A673 (cell line): ENCODE results near the gene GCNT1. TPM values are rescaled to one million over a fixed set of nuclear protein-coding genes. Genes with fewer than 3 reads are reported as not detected.
A peak's percentile ranks its signal among the peaks of the same experiment; 100 is the strongest.

ENCODE experiments used
- BruUV-seq: library from RNA; stranded (reverse); fragments of 400-500 nt; replicated peaks from 2 replicates; lab custom pipeline; 2021; lab: Mats Ljungman, UMichigan
- CTCF ChIA-PET: fragments of 300-600 bp; sonication (Branson Sonifier 250); formaldehyde crosslinking; loops from one replicate; lab custom pipeline; 2022; ENCODE audit warnings: antibody characterized with exemption; lab: Charles Lee
- POLR2A ChIA-PET: fragments of 300-600 bp; sonication (Branson Sonifier 250); formaldehyde crosslinking; loops from one replicate; lab custom pipeline; 2022; ENCODE audit warnings: antibody characterized with exemption; ENCODE audit not compliant: low non-redundant PET; lab: Charles Lee
- DNase-seq: peaks from one replicate; pipeline ENCODE4 v3.0.0-alpha.2; 2015; ENCODE audit warnings: low spot score
- H3K27ac ChIP-seq: fragments of 200-600 bp; sonication (generic); 2 replicates; pipeline ENCODE4 v1.5.1; 2016; ENCODE audit warnings: mixed run types, low read depth, mild to moderate bottlenecking, mixed read lengths, antibody characterized with exemption, low read length; ENCODE audit not compliant: poor library complexity, severe bottlenecking
- H3K27me3 ChIP-seq: fragments of 200-600 bp; sonication (generic); replicated peaks from 2 replicates; pipeline ENCODE4 v1.6.1; 2017; ENCODE audit warnings: mixed run types, low read depth, mild to moderate bottlenecking, mixed read lengths, antibody characterized with exemption, low read length; ENCODE audit not compliant: insufficient read depth, poor library complexity
- H3K36me3 ChIP-seq: fragments of 200-600 bp; sonication (generic); 2 replicates; pipeline ENCODE4 v1.6.1; 2016; ENCODE audit warnings: mixed run types, mild to moderate bottlenecking, mixed read lengths, antibody characterized with exemption, low read length; ENCODE audit not compliant: insufficient read depth, poor library complexity, severe bottlenecking
- H3K4me1 ChIP-seq: fragments of 200-600 bp; sonication (generic); 2 replicates; pipeline ENCODE4 v1.6.1; 2017; ENCODE audit warnings: mixed run types, mild to moderate bottlenecking, mixed read lengths, antibody characterized with exemption, low read length; ENCODE audit not compliant: insufficient read depth, poor library complexity, severe bottlenecking
- H3K4me3 ChIP-seq: fragments of 200-600 bp; sonication (generic); 2 replicates; pipeline ENCODE4 v1.5.1; 2016; ENCODE audit warnings: low read depth, mixed run types, mild to moderate bottlenecking, mixed read lengths, low read length; ENCODE audit not compliant: poor library complexity, severe bottlenecking
- H3K9me3 ChIP-seq: fragments of 200-600 bp; sonication (generic); 2 replicates; pipeline ENCODE4 v1.6.1; 2016; ENCODE audit warnings: mixed run types, low read depth, mild to moderate bottlenecking, mixed read lengths, antibody characterized with exemption, low read length; ENCODE audit not compliant: poor library complexity, severe bottlenecking
- CTCF ChIP-seq: fragments of 300-800, 200-600 bp; sonication (generic); conservative IDR thresholded peaks from 2 replicates; pipeline ENCODE4 v1.5.1; 2017; ENCODE audit warnings: low read depth, mild to moderate bottlenecking, antibody characterized with exemption, low read length, moderate library complexity, mixed read lengths
- EZH2 ChIP-seq: fragments of 200-600 bp; sonication (generic); IDR thresholded peaks from 2 replicates; pipeline ENCODE4 v1.6.1; 2017; ENCODE audit warnings: borderline replicate concordance, low read depth, mild to moderate bottlenecking, mixed read lengths, antibody characterized with exemption, low read length; ENCODE audit not compliant: poor library complexity, severe bottlenecking
- intact Hi-C: fragments of 100-400 bp; cut with micrococcal nuclease; formaldehyde crosslinking; loops from one replicate; pipeline ENCODE4 v1.10.0; 2022; ENCODE audit not compliant: unreplicated experiment
- total RNA-seq: library from RNA; stranded (reverse); gene quantifications from 2 replicates; pipeline ENCODE4 v1.2.3, GENCODE V29; 2021

The GCNT1 gene
- total RNA-seq, 1 experiment from 2014 or later: not detected

- no peak overlapping the region for H3K4me3 ChIP-seq
- no peaks in the 10 kb centered on the region for H3K36me3 ChIP-seq
- peaks cover 4% of the 10 kb centered on the region for H3K4me1 ChIP-seq
- H3K9me3 ChIP-seq: no peaks in the 10 kb centered on the region
- no peak overlapping the region for H3K27ac ChIP-seq
- intact Hi-C loops: loop anchor here (5.0 kb wide), 1 partner anchor 52 kb away; no protein-coding TSS in a partner anchor
- POLR2A ChIA-PET: no interaction called here
- BruUV-seq: no TSS peak
- DNase-seq: no peak
- H3K27me3 ChIP-seq: peaks cover 10% of the 10 kb centered on the region
- CTCF ChIA-PET: interaction anchor here (0.5 to 0.6 kb wide), 2 partner anchors 250 to 793 kb away, joined by 3 to 6 read pairs; no protein-coding TSS in a partner anchor
- no peak for TF ChIP-seq EZH2
These were observed 4.7 kb upstream of the GCNT1 start for GRCh38 chr9:76454311-76454710.

DNA sequence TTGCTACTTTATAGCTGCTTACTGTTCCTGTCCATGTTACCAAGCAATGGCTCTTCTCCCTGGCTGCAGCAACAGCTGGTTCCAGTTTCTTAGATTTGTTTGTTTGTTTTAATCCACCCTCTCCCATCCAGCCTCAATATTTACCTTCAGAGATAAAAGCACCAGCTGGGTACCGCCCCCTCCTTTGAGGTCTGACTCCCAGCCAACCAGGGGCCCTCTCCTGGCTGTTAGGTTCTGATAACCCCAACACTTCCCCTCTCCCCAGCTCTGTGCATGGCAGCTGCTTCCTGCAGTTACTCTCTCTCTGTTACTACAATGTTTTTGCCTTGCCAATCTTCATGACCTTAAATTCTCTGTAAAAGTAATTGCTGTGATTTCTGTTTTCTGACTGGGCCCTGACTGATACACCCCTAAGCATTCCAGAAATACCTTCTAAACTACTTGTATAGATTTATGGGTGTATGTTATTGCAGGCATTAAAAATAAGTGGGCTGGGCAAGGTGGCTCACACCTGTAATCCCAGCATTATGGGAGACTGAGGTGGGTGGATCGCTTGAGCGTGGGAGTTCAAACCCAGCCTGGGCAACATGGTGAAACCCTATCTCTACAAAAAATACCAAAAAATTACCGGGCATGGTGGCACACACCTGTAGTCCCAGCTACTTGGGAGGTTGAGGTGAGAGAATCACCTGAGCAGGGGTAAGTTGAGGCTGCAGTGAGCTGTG lies 2.6 kb upstream of the GCNT1 start:
- no TSS peak for BruUV-seq
- Histone ChIP-seq H3K36me3 (no peaks in the 10 kb centered on the region), H3K27ac (no peak overlapping the region), H3K4me3 (no peak overlapping the region), H3K27me3 (peaks cover 27% of the 10 kb centered on the region), H3K9me3 (no peaks in the 10 kb centered on the region), H3K4me1 (peaks cover 4% of the 10 kb centered on the region)
- CTCF ChIA-PET: no interaction called here
- TF ChIP-seq EZH2: no peak
- POLR2A ChIA-PET: no interaction called here
- intact Hi-C loops: no loop called here
- no peak for DNase-seq

DNA sequence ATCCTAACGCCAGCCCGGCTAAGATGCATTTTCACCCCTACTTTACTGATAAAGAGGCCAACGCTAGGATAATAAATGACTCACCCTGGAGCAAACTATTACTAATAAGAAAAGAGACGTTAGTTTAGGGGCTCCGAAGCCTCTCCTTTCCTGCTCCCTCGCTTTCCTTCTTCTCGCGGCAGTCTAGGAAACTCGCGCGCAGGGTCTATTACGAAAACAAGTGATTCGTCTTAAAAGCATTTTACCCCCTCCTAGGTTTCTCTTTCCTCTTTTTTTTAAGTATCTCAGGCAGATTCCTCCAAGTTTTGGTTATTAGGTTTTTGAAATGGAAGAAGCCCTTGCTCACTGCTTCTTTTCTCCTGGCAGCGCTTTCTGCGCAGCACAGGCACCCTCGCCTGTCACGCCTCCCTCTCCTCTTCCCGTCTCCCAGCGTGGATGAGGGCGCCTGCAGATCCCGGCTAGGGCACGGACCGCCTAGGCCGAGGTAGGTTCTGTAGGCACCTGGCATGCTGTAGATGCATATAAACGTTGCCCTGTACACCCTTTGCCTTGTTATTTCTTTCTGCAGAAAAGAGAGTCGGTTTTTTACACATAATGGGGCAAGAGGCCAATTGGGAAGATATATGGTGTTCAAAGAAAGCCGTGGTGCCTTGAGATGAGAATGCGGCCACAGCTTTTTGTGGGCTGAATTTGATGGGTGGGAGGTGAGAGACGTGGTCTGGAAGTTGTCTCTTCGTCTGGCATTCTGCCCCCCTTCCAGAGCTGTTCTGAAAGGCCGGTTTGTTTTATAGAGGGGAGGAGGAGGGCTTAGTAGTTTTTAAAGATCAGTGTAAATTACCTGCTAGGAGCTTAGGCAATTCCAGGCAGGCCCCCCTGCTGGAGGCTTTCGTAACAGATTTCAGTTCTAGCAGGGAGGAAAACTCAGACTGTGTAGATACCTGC lies 983 bp downstream of the GCNT1 start:
- intact Hi-C loops: no loop called here
- Histone ChIP-seq H3K27ac (no peak overlapping the region), H3K9me3 (no peaks in the 10 kb centered on the region), H3K36me3 (no peaks in the 10 kb centered on the region), H3K4me1 (peaks cover 4% of the 10 kb centered on the region), H3K27me3 (peaks cover 36% of the 10 kb centered on the region), H3K4me3 (peak overlapping the region; percentile 40)
- CTCF ChIA-PET: no interaction called here
- BruUV-seq: no TSS peak
- POLR2A ChIA-PET: no interaction called here
- no peak for TF ChIP-seq CTCF
- TF ChIP-seq EZH2: no peak
- peak; percentile 23 for DNase-seq

- H3K4me1 ChIP-seq: peaks cover 4% of the 10 kb centered on the region
- intact Hi-C loops: no loop called here
- no peak overlapping the region for H3K4me3 ChIP-seq
- BruUV-seq: no TSS peak
- H3K36me3 ChIP-seq: no peaks in the 10 kb centered on the region
- H3K27me3 ChIP-seq: peaks cover 36% of the 10 kb centered on the region
- TF ChIP-seq CTCF: no peak
- TF ChIP-seq EZH2: no peak
- CTCF ChIA-PET: no interaction called here
- DNase-seq: no peak
- no peaks in the 10 kb centered on the region for H3K9me3 ChIP-seq
- no peak overlapping the region for H3K27ac ChIP-seq
- POLR2A ChIA-PET: no interaction called here
These were observed 3.1 kb downstream of the GCNT1 start for GRCh38 chr9:76462126-76462525.
